Kidney (tissue), 22 donors: ENCODE results near the gene KLRF2. TPM values are rescaled to one million over a fixed set of nuclear protein-coding genes. Genes with fewer than 3 reads are reported as not detected.

Source experiments
- DNase-seq, 5 donors: peaks; one replicate each; pipeline ENCODE4 v3.0.0-alpha.2; 2013 to 2020
- FAIRE-seq: peaks from 2 replicates; lab custom pipeline; 2012; peaks lifted over from hg19 to GRCh38; lab: Jason Lieb, UNC
- H3K27ac ChIP-seq, 2 donors: one replicate each; pipeline ENCODE4 v1.7.0; 2013; ENCODE audit warnings: low read depth in 2 of 2, low read length in 2 of 2, inconsistent platforms in 1 of 2
- H3K27me3 ChIP-seq: one replicate; pipeline ENCODE4 v1.7.1; 2013; ENCODE audit warnings: low read length, inconsistent platforms; ENCODE audit not compliant: control insufficient read depth, insufficient read depth
- H3K36me3 ChIP-seq, 3 donors: one replicate each; pipeline versions ENCODE4 v1.7.0 to v1.7.1; 2013; ENCODE audit warnings: low read length in 3 of 3, control low read depth in 1 of 3, inconsistent platforms in 1 of 3; ENCODE audit not compliant: insufficient read depth in 3 of 3, control insufficient read depth in 2 of 3
- H3K4me1 ChIP-seq, 3 donors: one replicate each; pipeline versions ENCODE4 v1.7.0 to v1.7.1; 2013; ENCODE audit warnings: low read length in 3 of 3, inconsistent platforms in 1 of 3, low read depth in 1 of 3; ENCODE audit not compliant: control insufficient read depth in 2 of 3, insufficient read depth in 2 of 3
- H3K4me3 ChIP-seq, 3 donors: one replicate each; pipeline versions ENCODE4 v1.7.0 to v1.8.1; 2013; ENCODE audit warnings: low read length in 3 of 3, control low read depth in 1 of 3, inconsistent platforms in 1 of 3
- H3K9ac ChIP-seq, 3 donors: one replicate each; pipeline versions ENCODE4 v1.7.0 to v1.7.1; 2013; ENCODE audit warnings: low read length in 3 of 3, control low read depth in 1 of 3, inconsistent platforms in 1 of 3
- H3K9me3 ChIP-seq, 3 donors: one replicate each; pipeline versions ENCODE4 v1.7.0 to v1.7.1; 2013; ENCODE audit warnings: low read length in 3 of 3, control low read depth in 1 of 3, inconsistent platforms in 1 of 3; ENCODE audit not compliant: control insufficient read depth in 2 of 3, insufficient read depth in 1 of 3
- CTCF ChIP-seq: IDR thresholded peaks from 3 replicates; pipeline ENCODE4 v1.5.1; 2012; ENCODE audit warnings: mild to moderate bottlenecking, moderate library complexity, borderline replicate concordance; ENCODE audit not compliant: insufficient read depth; ENCODE audit errors: extremely low read depth
- intact Hi-C: fragments of 100-400 bp; cut with DNase I; formaldehyde crosslinking; loops from one replicate; pipeline ENCODE4 v1.11.1; 2022
- long read RNA-seq, 10 donors: library from polyadenylated mRNA in 1 of 10; unstranded in 1 of 10; transcript quantifications; one replicate each; pipeline ENCODE4 v2.0.0 and lab custom pipeline, GENCODE V29; 2021 to 2026
- polyA plus RNA-seq: library from polyadenylated mRNA; stranded (reverse); fragments of 350-450 nt; fragmentation: Illumina TruSeq; extraction: RNeasy Lipid Tissue Mini Kit (QIAGEN cat#74804); gene quantifications from one replicate; pipeline ENCODE4 v1.2.3, GENCODE V29; 2014; ENCODE audit warnings: low read depth, low replicate concordance; ENCODE audit not compliant: insufficient read depth
- total RNA-seq: library from RNA; stranded (reverse); fragmentation: NEBNext Ultra II Directional; extraction: Animal tissue kit (Norgen Biotek cat#: 25700); gene quantifications from one replicate; pipeline ENCODE4 v1.2.1, GENCODE V29; 2021
- donor health status: control.
- donor health status: control.
- donor health status: control.
- donor health status: control.
- donor health status: control.
- donor health status: DM: yes; HTN: yes; CAD: no.
- donor health status: Normal renal cell carcinoma (clear cell type).

The KLRF2 gene
- total RNA-seq, result not detected
- not detected for polyA plus RNA-seq
- long read RNA-seq, donor 1, result 0 reads
- long read RNA-seq, donor 2, result 0 reads
- long read RNA-seq, donor 3, result 0 reads
- long read RNA-seq, donor 4, result 0 reads
- long read RNA-seq, donor 5, result 0 reads
- long read RNA-seq, donor 6, result 0 reads
- long read RNA-seq, donor 7, result 0 reads
- long read RNA-seq, donor 8, result 0 reads
- long read RNA-seq, donor 9, result 0 reads
- long read RNA-seq, donor 10, result 0 reads

DNA sequence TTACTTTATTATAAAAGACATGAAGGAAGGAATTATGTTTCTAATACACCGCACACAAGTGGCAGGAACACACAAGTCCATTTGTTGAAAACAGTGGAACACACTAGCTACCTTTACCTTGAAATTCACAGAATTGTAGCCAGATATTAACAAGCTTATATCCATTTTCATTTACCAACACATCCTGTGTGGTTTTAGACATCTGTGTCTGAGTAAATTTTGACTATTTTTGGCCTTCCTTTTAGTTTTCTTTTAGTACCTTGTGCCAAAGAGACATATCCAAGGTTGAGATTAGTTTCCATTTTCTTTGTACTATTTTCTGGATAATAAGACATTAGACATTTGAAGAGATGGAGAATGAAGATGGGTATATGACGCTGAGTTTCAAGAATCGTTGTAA lies at the start of gene KLRF2:
KLRF2 (plus strand) TSS at position 244 of the 400 bp plus-strand sequence; CDS start at position 351, 107 bp downstream.
- no peak within 1 kb of the TSS for H3K27ac ChIP-seq
- no peak for TF ChIP-seq CTCF
- H3K36me3 ChIP-seq, result no peaks in the 10 kb centered on the region
- no peak within 1 kb of the TSS for H3K4me3 ChIP-seq
- FAIRE-seq, result no peak
- H3K9me3 ChIP-seq, result no peaks in the 10 kb centered on the region
- no peak within 1 kb of the TSS for H3K9ac ChIP-seq
- H3K4me1 ChIP-seq, result no peaks in the 10 kb centered on the region
- no peak for DNase-seq
- H3K27me3 ChIP-seq, result no peaks in the 10 kb centered on the region
- intact Hi-C loops, result no loop called here

GRCh38 chr12:9831720-9832119 lies 49.6 kb upstream of the KLRF2 start:
- H3K9me3 ChIP-seq, result no peaks in the 10 kb centered on the region
- H3K4me1 ChIP-seq, result no peaks in the 10 kb centered on the region
- no peak overlapping the region for H3K9ac ChIP-seq
- H3K27me3 ChIP-seq, result no peaks in the 10 kb centered on the region
- no peak for TF ChIP-seq CTCF
- intact Hi-C loops, result no loop called here
- DNase-seq (no peak), FAIRE-seq (no peak)
- no peaks in the 10 kb centered on the region for H3K36me3 ChIP-seq
- H3K4me3 ChIP-seq, result no peak overlapping the region
- no peak overlapping the region for H3K27ac ChIP-seq

GRCh38 chr12:9843407-9843806 lies 37.9 kb upstream of the KLRF2 start:
- TF ChIP-seq CTCF, result no peak
- H3K9me3 ChIP-seq, result no peaks in the 10 kb centered on the region
- H3K4me3 ChIP-seq, result no peak overlapping the region
- H3K36me3 ChIP-seq, result no peaks in the 10 kb centered on the region
- H3K9ac ChIP-seq, result no peak overlapping the region
- no peaks in the 10 kb centered on the region for H3K4me1 ChIP-seq
- H3K27me3 ChIP-seq, result no peaks in the 10 kb centered on the region
- DNase-seq, result no peak
- no peak for FAIRE-seq
- H3K27ac ChIP-seq, result no peak overlapping the region
- intact Hi-C loops, result no loop called here

DNA sequence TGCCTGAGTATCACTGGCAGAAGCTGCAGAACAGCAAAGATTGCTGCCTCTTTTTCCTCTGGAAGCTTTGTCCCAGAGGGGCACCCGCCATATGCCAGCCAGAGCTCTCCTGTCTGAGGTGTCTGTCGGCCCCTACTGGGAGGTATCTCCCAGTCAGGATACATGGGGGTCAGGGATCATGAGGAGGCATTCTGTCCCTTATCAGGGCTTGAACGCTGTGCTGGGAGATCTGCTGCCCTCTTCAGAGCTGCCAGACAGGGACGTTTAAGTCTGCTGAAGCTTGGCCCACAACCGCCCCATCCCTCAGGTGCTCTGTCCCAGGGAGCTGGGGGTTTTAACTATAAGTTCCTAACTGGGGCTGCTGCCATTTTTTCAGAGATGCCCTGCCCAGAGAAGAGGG lies 32.4 kb upstream of the KLRF2 start:
- intact Hi-C loops, result no loop called here
- TF ChIP-seq CTCF, result no peak
- no peak overlapping the region for H3K4me3 ChIP-seq
- FAIRE-seq (no peak), DNase-seq (peak in 1 of 5 donors; percentile 35)
- no peaks in the 10 kb centered on the region for H3K27me3 ChIP-seq
- no peaks in the 10 kb centered on the region for H3K9me3 ChIP-seq
- H3K9ac ChIP-seq, result no peak overlapping the region
- H3K4me1 ChIP-seq, result no peaks in the 10 kb centered on the region
- no peaks in the 10 kb centered on the region for H3K36me3 ChIP-seq
- H3K27ac ChIP-seq, result no peak overlapping the region
